Measurements from ENCODE around the gene ADGRF1.
"Not testable (repeated sequence)": the region's sequence is repeated elsewhere in the genome, so short reads cannot be mapped to it uniquely, and the experiment has no call there.

ADGRF1 gene

DNA sequence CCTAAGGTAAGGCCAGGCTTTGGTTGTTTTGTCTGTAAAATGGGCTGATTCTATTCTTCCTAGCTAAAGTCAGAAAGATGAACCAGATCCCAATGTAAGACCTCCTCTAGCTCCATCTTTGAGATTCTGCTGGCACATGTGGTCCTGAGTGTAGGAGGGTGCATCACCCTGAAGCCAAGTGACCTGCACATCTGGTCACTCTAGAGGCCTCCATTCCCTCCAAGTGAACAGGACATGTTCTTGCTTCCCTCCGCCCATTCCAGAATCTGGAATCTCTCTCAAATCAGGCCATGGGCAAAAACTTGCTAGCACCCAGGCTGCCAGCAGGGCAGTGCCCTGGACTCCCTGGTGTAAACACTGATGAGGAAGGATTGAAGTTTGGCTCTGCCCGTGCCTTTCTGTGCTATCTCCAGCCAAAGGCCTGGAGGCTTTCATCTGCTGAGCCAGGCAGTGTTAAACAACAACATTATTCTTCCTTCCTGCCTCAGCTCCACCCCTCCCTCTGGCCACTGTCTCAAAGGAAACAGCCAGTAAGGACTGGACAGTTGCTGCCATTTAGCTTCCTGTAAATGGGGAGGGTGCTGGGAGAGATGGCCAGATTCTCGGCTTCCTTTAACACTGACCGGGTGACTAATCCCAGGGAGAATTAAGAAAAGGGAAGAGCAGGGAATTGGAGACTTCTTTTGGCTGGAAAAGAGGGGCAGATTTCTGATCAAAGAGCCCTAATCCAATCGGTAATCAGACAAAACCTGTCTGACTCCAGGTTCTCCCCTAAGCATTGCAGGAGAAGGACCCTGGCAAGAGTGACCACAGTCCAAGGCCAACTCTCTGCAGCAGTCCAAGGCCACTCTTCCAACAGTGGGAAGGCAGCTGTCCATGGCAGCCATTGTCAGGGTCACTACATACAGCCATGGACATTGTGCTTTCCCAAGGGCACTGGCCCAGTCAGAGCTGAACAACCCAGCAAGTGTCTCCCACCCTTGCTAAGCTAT lies 19.5 kb upstream of the ADGRF1 start:
- no peak overlapping the region for H3K4me3 ChIP-seq (ENCODE audit: low read depth, low read length)

DNA sequence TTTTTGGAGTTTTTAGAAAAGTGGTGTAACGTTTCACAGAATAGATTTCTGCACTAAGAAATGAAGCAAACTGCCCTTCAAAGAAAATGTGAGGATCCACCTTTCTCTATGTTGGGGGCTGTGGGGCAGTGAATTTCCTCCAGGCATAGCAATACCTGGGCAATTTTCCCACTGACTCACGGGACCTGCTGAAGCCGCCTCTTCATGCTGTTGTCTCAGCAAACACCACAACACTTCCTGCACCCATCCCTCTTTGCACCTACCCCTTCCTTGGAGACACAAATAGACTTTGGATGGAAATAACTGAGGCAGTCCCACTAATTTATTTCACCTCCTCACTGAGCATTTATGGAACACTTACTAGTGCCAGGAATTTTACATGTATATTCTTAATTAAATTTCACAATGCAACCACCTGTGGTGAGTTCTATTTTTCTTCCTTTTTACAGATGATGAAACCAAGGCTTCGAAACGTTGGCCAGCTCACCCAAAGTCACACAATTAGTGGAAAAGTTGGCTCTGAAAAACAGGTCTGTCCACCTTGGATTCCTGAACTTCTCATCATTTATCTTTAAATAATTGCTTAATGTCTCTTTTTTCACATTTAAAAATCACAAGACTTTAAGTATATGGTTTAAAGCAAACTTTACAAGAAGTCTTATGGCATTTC lies 17.2 kb upstream of the ADGRF1 start:
- no peak overlapping the region for H3K4me3 ChIP-seq (ENCODE audit: low read depth, low read length)

DNA sequence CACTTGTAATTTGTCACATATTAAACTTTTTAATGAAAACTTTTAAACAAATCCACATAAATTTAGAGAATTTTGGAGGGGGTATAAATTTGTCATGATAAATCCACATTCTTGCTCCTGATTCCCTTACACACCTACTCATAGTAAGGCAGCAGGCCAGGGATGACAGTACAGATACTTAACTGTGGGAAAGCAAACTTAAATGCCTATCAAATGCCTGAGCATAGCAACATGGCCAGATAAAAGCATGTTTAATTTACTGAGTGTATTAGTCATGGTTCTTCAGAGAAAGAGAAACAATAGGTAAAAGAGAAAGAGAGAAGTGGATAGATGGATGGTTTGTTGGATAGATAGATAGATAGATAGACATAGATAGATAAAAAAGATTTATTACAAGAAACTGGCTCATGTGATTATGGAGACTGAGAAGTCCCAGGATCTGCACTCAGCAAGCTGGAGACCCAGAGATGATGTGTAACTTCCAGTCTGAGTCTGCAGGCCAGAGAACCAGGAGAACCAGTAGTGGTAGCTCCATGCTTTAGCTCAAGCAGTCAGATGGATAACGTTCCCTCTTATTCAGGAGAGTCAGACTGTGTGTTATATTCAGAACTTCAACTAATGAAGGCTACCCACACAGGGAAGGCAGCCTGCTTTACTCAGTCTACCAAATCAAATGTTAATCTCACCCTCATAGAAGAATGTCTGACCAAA lies 15.9 kb upstream of the ADGRF1 start:
- no peak overlapping the region for H3K4me3 ChIP-seq (ENCODE audit: low read depth, low read length)

DNA sequence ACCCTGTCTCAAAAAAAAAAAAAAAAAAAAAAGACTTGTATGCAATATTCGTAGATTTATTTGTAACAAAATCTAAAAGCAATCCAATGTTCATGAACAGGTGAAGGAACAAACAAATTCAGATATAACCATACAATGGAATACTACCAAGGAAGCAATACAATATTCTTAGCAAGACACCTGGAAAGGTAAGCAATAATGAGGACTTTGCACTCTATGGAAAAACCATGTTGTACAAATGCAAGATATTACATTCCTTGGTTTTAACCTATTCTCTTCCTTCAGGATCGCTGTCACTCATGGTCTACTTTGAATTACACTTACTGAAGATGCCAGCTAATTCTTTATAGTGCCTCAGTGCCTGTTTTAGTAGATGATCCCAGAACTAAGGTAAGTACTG lies 14.7 kb upstream of the ADGRF1 start:
- H3K4me3 ChIP-seq (ENCODE audit: low read depth, low read length) = no peak overlapping the region

DNA sequence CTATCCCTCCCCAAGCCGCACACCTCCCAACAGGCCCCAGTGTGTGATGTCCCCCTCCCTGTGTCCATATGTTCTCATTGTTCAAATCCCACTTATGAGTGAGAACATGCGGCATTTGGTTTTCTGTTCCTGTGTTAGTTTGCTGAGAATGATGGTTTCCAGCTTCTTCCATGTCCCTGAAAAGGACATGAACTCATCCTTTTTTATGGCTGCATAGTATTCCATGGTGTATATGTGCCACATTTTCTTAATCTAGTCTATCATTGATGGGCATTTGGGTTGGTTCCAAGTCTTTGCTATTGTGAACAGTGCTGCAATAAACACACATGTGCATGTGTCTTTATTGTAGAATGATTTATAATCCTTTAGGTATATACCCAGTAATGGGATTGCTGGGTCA lies 12.2 kb upstream of the ADGRF1 start:
- not testable (repeated sequence) for H3K4me3 ChIP-seq (ENCODE audit: low read depth, low read length)

DNA sequence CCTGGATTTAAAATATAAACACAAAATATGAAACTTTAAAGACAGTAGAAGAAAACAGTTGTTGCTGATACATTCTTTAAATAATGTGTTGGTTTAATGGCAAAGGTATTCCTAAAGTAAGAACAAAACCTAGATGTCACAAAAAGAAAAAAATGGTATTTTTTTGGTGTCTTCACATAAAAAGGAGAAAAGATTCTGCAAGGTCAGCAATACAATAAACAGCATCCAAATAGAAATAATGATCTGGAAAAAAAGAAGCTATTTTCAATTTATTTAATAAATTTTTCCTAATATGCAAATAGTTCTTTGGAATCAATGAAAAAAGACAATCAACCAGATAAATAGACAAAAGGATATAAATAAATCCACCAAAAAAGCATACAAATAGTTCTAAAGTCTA lies 6.5 kb upstream of the ADGRF1 start:
- H3K4me3 ChIP-seq (ENCODE audit: low read depth, low read length) = no peak overlapping the region

DNA sequence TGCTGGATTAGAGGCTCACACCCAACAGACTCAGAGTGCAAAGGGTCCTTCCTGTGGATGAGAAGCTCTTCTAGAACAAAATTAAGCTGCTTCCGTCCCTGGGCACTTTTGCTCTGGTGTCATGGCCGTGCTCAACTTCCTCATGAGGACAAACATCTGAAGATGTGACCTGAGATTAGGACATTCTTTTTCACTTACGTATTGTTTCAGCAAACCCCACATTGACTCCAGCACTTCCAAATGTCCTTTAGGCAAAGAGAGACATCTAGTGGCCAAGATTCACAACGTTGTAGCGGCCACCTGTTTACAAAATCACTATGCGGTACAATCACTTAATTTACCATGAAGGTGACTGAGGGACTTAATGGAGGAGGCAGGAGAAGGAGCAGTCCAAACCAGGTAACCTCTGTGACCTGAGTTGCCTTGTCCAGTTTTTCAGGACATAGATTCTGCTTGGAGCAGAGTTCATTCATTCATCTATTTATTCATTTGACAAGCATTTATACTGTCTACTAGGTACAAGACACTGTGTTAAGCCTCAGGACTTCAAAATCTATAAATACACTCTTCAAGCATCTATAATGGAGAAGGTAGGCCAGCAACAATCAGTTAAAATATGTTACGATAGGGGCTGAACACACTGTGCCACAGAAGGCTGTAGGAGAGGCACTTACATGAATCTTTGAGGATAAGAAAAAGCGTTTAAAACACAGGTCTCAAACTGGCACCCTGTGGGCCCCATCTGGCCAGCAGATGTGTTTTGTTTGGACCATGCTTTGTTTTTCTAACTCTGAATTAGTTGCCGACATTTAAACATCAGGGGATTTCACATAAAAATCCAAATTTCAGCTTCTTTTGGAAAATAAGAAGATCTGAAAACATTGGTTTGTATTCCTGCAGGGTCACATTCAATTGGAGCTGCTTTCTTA lies 5.6 kb upstream of the ADGRF1 start:
- H3K4me3 ChIP-seq (ENCODE audit: low read depth, low read length) = no peak overlapping the region

DNA sequence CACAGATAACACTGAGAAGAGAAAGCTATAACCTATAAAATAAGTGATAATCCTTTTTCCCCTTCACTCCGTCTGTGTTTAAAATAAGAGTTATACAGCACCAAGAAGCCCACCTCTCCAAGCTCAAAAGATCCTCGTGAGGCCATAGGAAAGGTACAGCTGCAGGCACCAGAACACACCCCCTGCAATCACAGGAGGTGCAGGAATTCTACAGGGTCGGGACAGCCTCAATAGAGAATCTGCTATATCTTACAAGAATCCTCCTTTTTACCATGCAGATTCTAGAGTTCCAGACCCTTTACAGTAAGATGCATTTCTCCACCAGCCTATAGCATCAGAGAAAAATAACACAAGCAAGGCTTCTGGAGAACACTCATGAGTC lies 5.0 kb upstream of the ADGRF1 start:
- no peak overlapping the region for H3K4me3 ChIP-seq (ENCODE audit: low read depth, low read length)

DNA sequence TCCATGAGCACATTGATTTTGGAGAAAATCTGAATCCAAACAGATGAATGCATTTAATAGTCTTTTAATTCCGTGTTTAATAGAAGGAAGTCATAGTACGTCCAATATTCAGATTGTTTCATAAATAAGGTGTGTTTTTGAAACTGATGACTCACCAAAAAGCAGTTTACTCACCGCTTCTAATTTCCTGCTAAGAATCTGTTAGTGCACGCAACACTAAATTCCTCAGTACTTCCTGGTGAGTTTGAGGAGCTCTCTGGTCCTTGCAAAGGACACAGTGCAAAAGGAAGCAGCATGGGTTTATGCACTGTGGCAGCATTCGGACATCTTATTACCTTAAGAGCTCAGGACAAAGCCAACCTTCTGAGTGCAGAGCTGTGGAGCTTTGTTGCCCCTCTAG lies 2.3 kb upstream of the ADGRF1 start:
- no peak overlapping the region for H3K4me3 ChIP-seq (ENCODE audit: low read depth, low read length)

DNA sequence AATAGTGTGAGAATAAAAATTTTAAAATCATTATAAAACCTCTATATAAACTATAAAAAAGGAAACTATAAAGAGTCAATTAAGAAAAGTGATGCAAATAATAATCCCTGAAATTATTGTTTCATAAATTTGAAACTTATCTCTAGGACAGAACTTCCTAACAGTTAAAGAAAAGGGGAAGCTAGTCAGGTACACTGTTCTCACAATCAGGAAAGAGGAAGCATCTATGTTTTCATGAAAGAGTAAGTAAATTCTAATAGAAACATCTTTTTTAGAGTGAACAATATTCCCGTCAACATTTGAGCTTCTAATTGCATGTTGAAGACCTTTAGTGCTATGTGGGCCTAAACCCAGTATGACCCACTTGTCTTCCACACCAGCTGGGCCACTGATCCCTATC lies 1.2 kb upstream of the ADGRF1 start:
- H3K4me3 ChIP-seq (ENCODE audit: low read depth, low read length) = no peak overlapping the region

DNA sequence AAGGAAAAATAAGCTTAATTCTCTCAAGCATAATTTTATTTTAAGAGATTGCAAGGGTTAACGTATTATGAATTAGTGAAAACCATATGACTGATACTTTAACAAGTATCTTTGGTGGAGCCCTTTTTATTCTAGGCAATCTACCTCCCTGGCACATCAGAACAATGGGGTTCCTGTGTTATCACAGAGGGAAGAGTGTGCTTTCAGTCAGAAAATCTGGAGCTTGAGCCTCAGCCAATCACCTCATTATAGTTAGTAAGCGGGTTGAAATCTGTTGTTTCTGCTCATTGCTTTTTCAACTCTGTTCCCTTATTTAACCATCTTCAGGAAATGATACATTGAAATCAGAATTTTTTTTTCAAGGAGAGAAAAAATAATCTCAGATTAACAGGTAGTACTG lies 391 bp downstream of the ADGRF1 start:
- no peak overlapping the region for H3K4me3 ChIP-seq (ENCODE audit: low read depth, low read length)

DNA sequence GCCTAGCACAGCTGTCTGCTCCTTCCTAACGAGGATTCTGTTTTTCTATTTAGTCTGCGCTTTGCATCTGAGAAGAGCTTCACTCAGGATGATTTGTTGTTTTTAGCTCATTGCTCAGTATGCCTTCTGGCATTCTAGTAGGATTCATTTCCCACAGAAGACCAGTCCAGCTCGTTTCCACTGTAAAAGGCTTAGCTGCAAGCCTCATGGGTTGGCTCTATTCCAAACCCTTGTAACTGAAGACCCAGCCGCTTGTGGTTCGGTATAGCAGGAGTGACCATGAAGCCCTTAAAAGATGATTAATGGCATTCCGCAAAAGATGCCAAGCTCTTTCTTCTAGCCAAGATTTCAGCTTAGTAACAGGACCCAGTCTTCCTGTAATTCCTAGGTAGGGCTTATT lies 7.2 kb downstream of the ADGRF1 start:
- no peak overlapping the region for H3K4me3 ChIP-seq (ENCODE audit: low read depth, low read length)

DNA sequence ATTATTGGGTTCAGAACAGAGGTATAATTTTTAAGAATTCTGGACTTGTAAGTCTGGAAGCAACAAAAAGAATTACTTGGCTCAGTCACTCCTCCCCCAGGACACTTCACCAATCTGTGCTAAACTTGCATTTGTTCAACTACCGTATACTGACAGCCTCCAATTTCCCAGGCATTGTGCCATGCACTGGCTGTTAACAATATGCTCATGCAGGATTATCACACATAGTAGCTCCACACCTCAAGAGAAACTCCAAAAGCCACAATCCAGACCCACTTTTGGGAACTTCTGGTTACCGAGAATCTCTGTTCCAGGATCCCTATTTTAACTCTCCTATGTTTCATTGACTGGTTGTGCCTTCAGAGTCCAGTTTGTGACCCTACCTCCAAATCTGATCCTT lies 7.7 kb downstream of the ADGRF1 start:
- H3K4me3 ChIP-seq (ENCODE audit: low read depth, low read length) = no peak overlapping the region

DNA sequence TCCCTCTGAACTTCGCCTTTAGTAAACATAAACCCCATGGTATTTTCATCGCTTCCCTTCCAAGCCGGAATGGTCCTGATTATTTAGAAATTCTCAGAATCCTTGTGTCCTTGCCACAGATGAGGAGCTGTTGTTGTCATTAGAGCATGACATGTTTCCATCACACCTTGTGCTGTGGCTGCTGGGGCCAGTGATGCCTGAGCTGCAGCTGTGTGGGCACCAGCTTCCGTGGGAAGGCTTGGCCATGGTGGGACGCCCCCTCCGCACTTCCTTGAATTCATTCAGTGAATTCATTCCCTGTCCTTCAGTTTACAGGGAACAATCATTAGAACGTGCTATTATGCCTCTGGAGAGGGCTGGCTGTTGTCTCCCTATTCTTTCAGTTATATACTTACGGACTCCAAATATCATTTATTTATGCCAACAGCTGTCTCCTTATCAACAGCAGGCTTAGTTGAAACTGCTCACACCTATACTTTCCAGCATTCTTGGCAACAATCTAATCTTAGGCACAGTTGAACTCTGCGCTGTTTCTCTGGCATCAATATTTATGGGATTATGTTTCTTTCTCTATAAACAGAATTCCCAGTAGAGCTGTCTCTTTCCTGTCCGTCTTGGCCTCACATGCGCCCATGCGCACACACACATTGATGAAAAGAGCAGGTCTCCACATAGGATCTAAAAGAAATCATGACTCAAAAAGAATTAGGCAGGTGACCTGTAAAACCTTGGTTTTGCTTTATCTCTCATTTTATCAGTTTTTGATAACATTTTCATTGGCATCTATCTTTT lies 9.0 kb downstream of the ADGRF1 start:
- no peak overlapping the region for H3K4me3 ChIP-seq (ENCODE audit: low read depth, low read length)

DNA sequence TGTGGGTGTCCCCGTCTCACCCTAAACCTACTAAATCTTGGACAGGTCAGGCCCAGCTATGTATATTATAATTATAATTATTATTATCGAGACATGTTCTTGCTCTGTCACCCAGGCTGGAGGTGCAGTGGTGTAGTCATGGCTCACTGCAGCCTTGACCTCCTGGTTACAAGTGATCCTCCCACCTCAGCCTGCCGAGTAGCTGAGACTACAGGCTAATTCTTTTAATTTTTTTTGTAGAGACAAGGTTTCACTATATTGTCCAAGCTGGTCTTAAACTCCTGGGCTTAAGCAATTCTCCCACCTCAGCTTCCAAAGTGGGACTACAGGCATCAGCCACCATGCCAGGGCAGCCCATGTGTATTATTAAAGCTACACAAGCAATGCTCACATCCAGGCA lies 10.5 kb downstream of the ADGRF1 start:
- H3K4me3 ChIP-seq (ENCODE audit: low read depth, low read length) = no peak overlapping the region

DNA sequence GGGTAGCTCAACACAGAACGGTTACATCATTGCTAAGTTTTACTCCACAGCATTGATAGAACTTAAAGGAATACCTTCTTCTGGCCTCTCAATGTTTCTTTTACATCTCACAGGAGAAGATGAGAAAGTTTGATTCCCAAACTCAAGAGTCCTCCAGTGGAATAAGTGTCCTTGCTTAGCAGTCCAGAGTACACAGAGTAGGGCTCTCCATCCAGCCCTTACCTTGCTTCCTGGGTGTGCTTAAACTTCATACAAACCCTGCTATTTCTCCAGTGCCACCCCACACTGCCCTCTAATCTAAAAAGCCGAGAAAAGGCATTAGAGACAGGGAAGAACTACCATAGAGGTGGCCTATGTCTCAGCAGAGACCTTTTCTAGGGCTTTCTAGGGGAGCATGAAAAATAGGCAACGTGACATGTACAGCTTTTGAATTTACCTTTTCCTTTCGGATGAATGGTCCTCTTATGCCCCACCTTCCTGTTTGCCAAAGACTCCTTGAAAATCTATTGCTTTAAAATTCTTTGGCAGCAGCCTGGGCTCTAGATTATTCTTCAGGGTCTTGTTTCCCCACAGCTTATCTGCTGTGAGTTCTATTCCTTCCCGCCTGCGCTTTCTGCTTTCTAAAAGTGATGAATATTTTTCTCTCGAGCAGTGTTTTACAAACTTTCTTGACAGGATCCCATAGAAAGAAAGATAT lies 12.1 kb downstream of the ADGRF1 start:
- H3K4me3 ChIP-seq (ENCODE audit: low read depth, low read length) = no peak overlapping the region

DNA sequence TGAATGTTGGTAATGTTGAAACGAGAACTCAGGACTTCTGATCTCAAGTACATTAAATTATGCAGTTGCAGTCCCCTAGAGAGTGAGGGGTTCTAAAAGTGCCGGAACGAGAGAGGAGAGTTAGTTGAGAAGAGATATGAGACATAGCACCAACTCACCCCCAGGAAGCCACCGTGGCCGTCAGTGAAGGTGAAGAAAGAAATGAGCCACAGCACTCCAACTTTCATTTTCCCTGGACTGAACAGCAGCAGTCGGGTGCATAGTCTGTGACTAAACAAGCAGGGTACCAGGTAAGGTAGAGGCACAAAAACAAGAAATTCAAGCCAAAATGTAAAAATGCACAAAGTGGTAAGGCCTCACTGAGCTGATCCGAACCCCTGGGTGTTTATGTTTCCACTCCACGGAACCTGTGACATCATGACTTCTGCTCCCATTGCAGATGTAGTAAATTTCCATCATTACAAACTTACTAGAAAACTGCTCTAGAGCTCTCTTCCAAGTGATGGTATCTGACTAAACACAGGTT lies 13.2 kb downstream of the ADGRF1 start:
- no peak overlapping the region for H3K4me3 ChIP-seq (ENCODE audit: low read depth, low read length)

DNA sequence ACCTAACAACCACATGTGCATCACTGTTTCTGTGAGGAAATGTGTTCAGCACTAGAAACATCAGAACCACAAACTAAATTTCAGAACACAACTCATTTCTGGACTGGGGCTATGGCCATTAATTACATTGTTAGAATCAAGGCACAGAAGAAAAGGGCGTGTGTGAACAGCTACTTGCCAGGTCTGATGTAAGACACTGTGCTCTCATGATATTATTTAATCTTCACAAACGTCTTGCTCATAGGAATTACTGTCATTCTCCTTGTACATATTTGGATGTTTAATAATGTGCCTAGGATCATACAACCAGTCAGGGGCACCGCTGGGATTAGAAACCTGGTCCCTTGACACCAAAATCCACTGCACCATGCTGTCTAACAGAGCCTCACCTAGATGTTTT lies 14.8 kb downstream of the ADGRF1 start:
- H3K4me3 ChIP-seq (ENCODE audit: low read depth, low read length) = no peak overlapping the region

DNA sequence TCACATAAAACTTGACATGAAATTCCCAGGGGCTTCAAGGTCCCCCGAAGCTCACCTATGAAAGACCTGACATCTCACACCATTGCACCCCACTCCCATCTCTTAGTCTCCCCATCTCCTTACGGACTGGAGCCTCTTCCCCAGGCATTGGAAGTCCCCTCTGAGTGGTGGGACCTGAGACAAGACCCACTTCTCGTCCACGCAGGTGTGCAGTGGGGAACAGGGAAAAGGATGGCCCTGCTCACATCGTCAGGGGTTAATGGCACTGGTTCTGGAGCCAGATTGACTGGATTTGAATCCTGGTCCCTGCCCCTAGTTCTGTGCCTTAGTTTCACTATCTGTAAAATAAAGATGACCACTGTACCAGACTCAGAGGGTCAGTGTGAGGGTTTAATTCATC lies 15.5 kb downstream of the ADGRF1 start:
- H3K4me3 ChIP-seq (ENCODE audit: low read depth, low read length) = no peak overlapping the region

All from iPS-11a (cell line).